ENCODE results near the gene ZNF311.
"Not testable (repeated sequence)": the region's sequence is repeated elsewhere in the genome, so short reads cannot be mapped to it uniquely, and the experiment has no call there.

ZNF311 gene

DNA sequence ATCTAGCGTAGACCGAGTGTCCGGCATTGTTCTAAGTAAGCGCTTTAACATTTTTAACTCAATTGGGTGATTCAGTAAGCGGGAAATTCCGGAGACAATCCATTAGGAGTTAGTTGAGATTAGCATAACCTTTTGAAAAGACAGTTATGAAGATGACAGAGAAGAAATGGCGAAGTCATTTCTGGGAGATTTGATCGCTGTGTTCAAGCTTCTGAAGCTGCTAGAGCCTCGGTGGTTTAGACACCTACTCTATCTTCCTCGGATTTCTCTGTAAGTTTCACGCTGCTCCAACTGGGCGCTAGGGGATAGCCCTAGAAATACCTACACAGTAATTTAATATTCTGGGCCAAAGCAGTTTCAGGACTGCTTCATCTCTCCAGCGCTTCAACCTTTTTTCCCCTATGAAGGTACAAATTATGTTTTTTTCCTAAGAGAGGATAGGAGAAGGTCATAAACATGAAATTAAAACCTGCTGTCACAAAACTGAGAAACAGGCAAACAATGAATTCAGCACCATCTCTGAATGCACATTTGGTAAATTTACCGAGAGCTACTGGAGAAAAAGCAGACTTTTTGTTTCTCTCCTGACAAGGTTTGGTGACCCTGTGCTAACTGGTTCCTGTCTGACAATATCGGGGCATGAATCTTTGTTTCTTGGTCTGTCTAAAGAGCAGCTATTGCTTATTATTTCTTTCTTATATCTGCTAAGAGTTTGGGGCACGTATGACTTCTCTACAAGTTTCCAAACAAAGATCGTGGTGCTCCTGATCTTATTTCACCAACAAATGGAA lies 22.4 kb downstream of the ZNF311 start:
- DNase-seq (ENCODE audit: low spot score): peak; percentile 50

DNA sequence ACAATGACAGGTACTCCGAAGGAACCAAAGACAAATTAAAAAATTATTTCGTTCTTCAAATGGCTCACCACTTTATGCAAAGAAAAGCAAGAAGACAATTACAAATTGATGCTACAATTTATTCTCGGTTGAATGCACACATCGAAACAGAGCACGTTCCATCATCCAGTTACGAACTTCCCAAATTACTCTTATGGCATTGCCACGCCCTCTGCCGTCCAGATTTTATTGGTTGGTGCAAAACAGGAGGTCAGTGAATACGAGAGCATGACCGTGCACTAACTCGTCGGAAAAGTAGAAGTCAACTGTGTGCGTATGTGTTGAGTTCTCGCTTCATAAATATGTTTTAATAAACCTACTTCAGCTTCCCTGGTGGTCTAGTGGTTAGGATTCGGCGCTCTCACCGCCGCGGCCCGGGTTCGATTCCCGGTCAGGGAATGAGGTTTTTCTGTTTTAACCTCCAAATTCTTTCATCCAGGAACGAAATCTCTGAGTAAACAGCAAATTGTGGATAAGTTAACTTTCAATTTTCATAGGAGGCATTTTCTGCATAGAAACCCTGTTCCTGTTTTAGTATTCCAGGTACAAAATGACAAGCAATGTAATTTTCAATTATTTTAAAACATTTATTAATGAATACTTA lies 23.2 kb downstream of the ZNF311 start:
- DNase-seq (ENCODE audit: low spot score): peak; percentile 92

DNA sequence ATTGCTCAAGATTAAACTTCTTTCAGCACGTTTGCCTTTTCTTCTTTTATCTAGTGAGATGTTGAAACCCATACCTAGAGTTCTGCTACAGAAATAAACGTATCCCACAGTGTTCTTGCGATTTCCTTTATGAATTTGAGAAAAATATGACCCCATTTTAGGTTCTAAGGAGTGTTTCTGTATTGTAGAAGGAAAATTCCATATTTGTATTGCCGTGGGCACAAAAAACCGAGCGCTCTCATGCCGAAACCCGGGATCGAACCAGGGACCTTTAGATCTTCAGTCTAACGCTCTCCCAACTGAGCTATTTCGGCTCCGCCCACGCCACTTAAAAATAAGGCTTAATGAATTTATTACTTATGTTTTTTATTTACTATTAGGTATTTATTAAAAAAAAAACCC lies 23.7 kb downstream of the ZNF311 start:
- DNase-seq (ENCODE audit: low spot score): peak; percentile 91

DNA sequence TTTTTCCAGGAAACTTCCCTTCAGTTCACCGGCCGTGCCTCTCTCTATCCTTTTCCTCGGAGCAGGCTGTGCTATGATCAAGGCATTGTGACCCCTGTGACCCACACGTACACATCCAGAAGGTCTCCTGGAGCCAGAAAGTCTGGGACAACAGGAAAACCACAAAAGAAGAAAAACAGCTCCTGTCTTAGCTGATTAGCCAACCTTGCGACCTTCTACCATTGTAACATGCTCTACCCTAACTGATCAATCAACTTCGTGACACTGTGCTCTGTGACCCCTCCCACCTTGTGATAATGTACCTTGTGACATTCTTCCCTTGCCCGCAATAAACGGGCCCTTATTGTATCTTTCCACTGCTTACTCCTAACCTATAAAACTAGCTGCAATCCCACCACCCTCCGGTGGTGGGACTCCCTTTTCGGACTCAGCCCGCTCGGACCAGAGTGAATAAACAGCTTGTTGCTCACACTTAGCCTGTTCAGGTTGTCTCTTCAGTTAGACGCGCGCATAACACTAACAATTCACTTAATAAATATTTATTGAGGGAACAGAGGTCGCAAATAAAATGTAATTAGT lies 24.2 kb downstream of the ZNF311 start:
- DNase-seq (ENCODE audit: low spot score): peak; percentile 71

DNA sequence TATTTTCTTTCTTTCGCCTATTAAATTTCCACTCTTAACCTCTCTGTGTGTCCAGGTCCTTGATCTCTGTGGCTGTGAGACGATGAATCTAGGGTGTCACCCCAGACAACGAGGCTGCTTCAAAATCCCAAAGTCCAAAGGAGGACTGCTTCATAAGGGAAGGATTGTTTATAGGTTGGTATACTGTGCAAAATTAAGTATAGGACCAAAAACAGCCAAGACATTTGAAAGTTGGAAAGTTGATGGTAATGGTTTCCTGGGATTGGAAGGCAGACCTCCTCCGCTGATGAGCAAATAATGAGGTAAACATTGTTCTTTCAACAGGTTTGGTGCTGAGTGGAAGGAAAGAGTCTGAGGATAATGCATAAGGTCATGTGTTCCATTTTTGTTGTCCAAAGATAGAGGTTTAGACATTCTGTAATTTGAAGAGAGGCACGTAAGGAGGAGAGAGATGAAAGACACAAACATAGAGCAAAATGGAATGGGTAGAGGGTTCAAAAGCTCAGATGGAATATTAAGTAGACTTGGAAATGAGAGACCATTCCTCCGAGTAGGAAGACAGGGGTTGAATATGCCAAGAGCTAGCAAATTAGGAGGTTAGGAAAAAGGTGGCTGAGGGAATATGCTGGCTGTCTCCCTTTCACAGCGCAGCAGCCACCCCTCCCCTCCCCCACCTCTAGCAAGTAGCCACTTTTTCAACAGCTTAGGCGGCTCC lies 24.8 kb downstream of the ZNF311 start:
- no peak for DNase-seq (ENCODE audit: low spot score)

DNA sequence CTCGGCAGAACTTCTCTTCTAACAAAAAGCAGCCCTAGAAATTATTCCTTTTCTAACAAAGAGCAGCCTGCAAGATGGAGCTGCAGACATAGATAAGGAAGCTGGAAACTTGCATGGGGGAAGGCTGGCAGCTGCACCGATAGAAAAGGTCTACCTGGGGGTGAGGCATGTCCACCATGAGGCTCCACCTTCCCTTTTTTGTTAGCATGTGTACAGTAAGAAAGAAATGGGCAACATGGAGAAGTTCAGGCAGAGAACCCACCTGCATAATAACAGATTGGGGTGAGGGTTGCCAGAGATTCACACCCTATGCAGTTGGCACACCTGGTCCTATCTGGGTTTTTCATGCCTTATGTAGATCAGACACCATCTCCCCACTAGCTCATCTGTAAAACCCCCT lies 25.4 kb downstream of the ZNF311 start:
- no peak for DNase-seq (ENCODE audit: low spot score)

DNA sequence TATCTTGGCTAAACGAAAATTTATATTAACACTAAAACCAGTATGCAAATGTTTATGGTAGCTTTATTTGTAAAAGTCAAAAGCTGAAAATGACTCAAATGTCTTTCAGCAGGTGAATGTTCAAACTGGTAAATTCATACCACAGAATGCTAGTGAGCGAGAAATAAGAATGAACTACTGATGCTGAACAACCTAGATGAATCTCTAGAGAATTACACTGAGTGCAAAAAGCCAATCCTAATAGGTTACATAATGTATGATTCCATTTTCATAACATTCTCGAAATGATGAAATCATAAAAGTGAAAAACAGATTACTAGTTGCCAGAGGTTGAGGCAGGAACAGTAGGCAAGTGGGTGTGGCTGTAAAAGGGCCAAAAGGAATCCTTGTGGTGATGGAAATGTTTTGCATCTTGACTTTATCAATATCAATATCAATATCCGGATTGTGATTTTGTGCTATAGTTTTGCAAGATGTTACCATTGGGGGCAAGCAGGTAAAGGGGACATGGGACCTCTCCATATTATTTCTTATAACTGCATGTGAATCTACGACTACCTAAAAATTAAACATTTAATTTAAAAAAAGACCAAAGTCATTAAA lies 26.1 kb downstream of the ZNF311 start:
- DNase-seq (ENCODE audit: low spot score): no peak

DNA sequence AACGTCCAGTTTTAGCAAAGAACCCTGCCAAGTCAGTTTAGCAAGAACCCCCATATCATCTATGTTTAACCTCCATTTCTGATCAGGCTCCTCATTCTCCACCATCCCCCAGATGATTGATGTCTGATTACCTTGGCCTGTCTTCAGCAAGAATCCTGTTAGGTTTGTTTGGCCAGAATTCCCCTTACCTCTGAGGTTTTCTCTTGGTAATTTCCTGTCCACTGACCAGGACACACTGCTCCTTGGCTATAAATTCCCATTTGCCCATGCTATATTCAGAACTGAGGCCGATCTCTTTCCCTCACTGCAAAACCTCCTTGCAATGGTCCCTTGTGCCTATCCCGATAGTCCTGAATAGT lies 27.0 kb downstream of the ZNF311 start:
- no peak for DNase-seq (ENCODE audit: low spot score)

DNA sequence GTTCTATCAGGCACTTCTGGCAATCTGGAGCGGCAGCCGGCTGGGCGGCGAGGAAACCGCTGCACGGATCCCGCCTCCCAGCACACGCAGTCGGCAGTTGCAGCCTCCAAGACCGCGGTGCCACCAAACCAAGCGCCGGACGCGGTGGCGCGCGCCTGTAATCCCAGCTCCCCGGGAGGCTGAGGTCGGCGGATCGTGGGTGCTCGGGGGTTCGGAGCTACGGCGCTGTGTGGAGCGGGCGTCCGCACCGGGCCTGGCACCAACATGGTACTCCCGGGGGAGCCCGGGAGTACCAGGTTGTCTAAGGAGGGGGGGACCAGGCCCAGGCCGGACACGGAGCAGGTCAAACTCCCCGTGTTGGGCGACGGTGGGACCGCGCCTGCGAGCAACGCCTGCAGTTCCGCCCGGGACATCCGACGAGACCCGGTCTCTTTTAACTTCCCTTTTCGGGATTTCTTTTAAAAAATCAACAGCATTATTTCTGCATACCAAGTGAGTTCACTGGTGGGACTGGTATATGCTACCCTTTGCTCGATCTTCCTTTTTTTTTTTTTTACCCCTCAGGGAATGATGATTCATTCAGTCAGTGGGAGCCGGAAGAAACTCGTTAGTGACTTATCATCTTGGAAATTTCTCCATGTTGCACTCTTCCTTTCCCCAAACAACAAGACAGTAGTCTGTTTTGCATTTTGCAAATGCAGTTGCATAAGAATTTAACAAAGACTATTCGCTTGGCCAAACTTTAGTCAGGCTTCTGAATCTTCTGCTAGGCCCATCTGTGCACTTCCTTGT lies 27.6 kb downstream of the ZNF311 start:
- peak; percentile 36 for DNase-seq (ENCODE audit: low spot score)

DNA sequence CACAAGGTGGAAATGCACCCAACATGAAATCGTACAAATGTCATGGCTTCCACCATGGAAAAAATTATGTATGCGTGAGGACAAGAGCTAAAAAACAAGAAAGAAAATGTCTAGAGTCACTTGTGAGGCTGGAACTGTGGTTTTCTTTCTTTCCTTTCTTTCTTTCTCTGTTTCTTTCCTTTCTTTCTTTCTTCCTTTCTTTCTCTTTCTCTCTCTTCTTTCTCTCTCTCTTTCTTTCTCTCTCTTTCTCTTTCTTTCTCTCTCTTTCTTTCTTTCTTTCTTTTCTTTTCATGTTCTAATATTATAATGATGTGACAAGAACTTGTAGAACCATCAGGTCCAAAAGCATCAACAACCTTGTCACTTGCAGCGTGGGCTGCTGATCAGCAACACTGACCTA lies 28.4 kb downstream of the ZNF311 start:
- no peak for DNase-seq (ENCODE audit: low spot score)

DNA sequence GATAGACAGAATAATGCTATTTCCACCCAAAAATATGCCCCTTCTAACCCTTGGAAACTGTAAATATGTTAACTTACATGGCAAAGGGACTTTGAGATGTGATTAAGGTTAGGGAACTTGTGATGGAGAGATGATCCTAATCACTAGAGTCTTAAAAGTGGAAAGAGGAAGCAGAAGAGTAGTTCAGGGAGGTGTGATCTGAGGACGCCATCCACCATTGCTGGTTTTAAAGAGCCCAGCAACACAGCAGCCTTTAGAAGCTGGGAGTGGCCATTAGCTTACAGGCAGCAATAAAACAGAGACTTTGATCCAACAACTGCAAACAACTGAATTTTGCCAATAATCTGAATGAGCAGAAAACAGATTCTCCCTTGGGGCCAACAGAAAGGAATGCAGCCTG lies 30.6 kb downstream of the ZNF311 start:
- DNase-seq (ENCODE audit: low spot score): no peak

DNA sequence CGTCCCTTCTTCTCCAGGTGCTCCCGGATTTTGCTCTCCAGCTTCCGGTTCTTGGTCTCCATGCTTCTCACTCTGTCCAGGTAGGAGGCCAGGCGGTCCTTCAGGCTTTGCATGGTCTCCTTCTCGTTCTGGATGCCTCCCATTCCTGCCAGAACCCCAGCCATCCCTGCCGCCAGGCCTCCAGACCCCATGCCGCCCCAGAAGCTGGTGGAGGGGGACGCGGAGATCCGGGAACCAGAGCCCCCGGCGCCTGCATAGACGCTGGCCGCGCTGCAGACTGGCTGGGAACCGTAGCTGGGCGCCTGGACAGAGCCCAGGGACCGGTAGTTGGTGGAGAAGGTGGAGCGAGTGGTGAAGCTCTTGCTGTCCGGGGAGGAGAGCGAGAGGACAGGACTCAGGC lies 35.1 kb downstream of the ZNF311 start:
- DNase-seq (ENCODE audit: low spot score): not testable (repeated sequence)

DNA sequence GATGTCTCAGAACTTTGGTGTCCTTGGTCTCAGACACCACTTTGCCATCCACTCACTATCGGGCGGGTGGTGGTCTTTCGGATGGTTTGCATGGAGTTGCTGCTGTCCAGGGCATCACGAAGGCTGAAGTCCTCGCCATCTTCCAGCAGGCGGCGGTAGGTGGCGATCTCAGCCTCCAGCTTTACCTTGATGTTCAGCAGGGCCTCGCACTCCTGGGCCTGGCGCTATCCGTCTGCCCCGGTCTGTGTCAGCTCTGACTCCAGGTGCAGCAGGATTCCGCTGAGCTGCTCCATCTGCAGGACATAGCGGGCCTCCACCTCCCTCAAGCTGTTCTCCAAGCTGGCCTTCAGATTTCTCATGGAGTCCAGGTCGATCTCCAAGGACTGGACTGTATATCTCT lies 36.0 kb downstream of the ZNF311 start:
- no peak for DNase-seq (ENCODE audit: low spot score)

DNA sequence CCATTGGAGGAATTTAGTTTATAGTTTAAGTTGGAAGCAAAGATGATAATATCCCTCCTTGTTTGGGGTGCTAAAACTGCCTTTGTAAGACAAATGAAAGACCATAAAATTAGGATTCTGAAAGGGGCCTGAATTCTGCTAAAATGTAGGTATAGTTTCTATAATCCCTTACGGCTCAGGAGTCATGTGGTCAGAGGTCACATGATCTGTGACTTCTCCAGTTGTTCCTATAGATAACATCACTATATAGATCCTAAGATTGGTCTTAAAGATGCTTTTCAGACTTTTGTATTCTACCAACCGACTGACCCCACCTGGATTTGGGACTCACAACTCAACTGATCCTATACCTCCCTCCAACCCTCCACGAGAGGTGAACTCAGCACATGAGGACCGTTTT lies 36.6 kb downstream of the ZNF311 start:
- no peak for DNase-seq (ENCODE audit: low spot score)

DNA sequence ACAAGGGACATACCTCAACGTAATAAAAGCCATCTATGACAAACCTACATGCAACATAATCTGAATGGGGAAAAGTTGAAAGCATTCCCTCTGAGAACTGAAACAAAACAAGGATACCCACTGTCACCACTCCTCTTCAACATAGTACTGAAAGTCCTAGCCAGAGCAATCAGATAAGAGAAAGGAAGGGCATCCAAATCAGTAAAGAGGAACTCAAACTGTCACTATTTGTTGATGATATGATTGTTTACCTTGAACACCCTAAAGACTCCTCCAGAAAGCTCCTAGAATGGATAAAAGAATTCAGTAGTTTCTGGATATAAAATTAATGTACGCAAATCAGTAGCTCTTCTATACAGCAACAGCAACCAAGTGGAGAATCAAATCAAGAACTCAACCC lies 39.4 kb downstream of the ZNF311 start:
- no peak for DNase-seq (ENCODE audit: low spot score)

DNA sequence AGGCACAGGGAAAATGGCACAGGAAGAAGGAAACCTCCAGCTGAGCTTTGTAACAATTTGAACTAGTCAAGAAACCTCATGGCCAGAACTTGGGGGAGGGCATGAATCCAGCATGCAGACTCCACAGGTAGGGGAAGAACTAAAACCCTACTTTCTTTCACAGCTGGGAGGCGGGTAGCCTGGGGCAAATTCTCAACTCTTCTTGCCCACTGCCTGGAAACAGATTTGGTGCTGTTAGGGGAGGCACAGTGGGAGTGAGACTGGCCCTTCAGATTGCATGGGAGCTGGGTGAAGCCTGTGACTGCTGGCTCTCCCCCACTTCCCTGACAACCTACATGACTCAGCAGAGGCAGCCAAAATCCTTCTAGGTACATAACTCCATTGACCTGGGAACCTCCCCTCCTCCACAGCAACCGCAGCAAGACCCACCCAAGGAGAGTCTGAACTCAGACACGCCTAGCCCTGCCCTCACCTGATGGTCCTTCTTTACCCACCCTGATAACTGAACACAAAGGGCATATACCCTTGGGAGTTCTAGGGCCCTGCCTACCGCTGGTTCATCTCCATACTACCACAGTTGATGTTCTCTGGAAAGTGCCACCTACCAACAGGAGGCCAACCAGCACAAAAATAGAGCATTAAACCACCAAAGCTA lies 44.1 kb downstream of the ZNF311 start:
- DNase-seq (ENCODE audit: low spot score): no peak

DNA sequence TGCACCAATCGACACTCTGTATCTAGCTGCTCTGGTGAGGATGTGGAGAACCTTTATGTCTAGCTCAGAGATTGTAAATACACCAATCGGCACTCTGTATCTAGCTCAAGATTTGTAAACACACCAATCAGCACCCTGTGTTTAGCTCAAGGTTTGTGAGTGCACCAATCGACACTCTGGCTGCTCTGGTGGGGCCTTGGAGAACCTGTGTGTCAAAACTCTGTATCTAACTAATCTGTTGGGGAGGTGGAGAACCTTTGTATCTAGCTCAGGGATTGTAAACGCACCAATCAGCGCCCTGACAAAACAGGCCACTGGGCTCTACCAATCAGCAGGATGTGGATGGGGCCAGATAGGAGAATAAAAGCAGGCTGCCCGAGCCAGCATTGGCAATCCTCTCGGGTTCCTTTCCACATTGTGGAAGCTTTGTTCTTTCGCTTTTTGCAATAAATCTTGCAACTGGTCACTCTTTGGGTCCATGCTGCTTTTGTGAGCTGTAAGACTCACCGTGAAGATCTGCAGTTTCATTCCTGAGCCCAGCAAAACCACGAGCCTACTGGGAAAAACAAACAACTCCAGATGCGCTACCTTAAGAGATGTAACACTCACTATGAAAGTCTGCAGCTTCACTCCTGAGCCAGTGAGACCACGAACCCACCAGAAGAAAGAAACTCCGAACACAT lies 46.4 kb downstream of the ZNF311 start:
- not testable (repeated sequence) for DNase-seq (ENCODE audit: low spot score)

DNA sequence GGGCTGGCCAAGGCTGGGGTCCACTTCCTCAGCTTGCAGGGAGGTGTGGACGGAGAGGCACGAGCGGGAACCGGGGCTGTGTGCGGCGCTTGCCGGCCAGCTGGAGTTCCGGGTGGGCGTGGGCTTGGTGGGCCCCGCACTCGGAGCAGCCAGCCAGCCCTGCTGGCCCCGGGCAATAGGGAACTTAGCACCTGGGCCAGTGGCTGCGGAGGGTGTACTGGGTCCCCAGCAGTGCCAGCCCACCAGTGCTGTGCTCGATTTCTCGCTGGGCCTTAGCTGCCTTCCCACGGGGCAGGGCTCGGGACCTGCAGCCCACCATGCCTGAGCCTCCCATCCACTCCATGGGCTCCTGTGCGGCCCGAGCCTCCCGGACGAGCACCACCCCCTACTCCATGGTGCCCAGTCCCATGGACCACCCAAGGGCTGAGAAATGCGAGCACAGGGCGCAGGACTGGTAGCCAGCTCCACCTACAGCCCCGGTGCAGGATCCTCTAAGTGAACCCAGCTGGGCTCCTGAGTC lies 47.3 kb downstream of the ZNF311 start:
- DNase-seq (ENCODE audit: low spot score): not testable (repeated sequence)

DNA sequence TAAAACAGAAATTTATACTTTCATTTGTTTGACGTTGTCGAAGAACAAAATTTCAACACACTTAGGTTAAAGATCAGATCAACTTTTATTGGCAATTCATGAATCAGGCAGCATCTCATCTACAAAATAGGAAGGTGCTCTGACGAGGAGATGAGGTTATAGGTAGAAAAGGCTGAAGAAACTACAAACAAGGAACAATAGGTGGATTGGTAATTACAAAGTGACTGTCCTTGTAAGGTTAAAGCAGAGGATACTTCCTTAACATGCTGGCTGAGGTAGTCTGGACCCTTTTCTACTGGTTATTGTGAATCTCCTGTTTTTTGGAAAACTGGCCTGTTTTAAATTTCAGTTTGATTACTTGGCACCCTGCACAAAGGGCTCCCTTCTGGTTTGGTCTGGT lies 48.8 kb downstream of the ZNF311 start:
- no peak for DNase-seq (ENCODE audit: low spot score)

DNA sequence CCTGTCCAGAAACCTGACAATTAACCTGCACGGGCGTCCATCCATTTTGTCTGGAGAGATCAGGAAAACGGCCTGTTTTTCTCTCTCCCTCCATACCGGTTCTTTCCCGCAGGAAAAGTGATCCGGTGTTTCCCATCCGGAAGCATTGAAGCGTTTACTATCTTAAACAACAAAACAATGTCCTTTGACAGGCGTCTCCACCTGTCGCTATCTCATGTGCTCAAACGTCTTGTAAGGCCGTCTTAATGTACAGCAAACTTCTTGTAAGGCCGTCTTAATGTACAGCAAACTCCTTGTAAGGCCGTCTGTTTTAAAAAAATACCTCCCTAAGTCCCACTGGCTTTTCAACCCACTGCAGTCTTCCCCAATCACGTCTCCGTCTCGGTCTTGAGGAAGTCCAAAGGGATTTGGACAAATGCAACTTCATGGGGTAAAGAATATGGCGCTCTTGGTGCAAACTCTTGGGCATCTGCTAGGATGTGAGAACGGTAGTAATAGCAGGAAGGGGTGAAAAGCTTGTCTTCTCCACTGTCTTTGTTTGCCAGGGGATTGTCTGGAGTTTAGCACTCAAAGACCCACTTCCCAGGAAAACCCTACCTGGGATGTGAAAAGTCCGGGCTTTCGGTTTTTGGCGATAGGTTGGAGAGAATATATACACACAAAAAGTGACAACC lies 51.4 kb downstream of the ZNF311 start:
- no peak for DNase-seq (ENCODE audit: low spot score)
